OCI-LY1 (cell line): ENCODE results near the gene GAS2L2.
"Not testable (repeated sequence)": the region's sequence is repeated elsewhere in the genome, so short reads cannot be mapped to it uniquely, and the experiment has no call there.

Experiments used
- CTCF ChIP-seq: fragments of 200-600 bp; sonication (generic), shearing (Covaris generic); IDR thresholded peaks from 2 replicates; pipeline ENCODE4 v1.5.1; 2017; ENCODE audit warnings: mild to moderate bottlenecking, antibody characterized with exemption, low read length, moderate library complexity, mixed read lengths
- EZH2 ChIP-seq: fragments of 200-600 bp; sonication (generic), shearing (Covaris generic); IDR thresholded peaks from 2 replicates; pipeline ENCODE4 v1.8.0; 2017; ENCODE audit warnings: borderline replicate concordance, mixed run types, mild to moderate bottlenecking, antibody characterized with exemption, low read length, moderate library complexity, mixed read lengths

GRCh38 chr17:35751541-35751940, 1.5 kb downstream of the GAS2L2 start:
- not testable (repeated sequence) for TF ChIP-seq EZH2, CTCF
